ENCODE data around the gene CDH26.

CDH26 gene

DNA sequence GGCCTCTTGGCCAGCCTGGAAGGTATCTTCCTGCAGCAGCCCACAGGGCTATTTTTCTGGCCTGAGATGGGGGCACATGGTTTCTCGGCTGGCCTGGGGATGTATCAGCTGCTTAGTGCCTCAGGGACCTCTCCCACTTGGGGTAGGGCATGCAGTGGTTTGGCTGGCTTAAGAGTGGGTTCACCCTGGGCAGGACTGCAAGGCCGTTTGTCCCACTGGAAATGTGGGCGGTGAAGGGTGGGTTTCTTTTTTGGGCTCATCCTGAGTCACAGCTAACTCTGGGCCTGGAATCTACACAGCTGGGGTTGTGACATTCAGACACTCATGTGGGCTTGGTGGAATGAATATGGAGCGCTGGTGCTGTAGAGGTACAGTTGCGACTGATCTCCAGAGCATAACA is 62.0 kb downstream of the CDH26 start:
- FAIRE-seq (no peak), DNase-seq (ENCODE audit: insufficient read length, low spot score) (no peak)
- TF ChIP-seq POLR2A (IDR thresholded peaks at IDR 0.05; ENCODE audit: low read depth, low read length) (no peak), SPI1 (IDR thresholded peaks at IDR 0.05; ENCODE audit: low read depth, low read length) (no peak), POLR2AphosphoS5 (IDR thresholded peaks at IDR 0.05; ENCODE audit: low read depth, low read length) (no peak), PAX5 (IDR thresholded peaks at IDR 0.05; ENCODE audit: insufficient read depth, low read length, severe bottlenecking) (no peak), TAF1 (IDR thresholded peaks at IDR 0.05; ENCODE audit: low read depth, low read length) (no peak), POU2F2 (IDR thresholded peaks at IDR 0.05; ENCODE audit: low read depth, low read length) (no peak)

DNA sequence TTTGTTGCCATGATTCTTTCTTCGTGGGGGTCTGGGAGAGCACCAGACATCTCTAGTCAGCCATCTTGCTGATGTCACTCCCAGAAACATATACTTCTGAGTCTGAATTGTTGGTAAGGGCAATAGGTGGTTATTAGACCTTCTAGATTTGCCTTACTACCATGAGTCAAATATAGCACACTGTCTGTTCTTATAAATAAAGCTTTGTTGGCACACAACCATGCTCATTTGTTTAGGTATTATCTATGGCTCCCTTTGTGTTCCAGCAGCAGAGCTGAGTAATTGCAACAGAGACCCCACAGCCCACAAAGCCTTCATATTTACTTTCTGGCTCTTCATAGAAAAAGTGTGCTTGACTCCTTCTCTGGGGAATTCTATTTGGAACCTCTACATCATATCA is 62.9 kb downstream of the CDH26 start:
- DNase-seq (ENCODE audit: insufficient read length, low spot score) (no peak), FAIRE-seq (no peak)
- no peak for TF ChIP-seq PAX5 (IDR thresholded peaks at IDR 0.05; ENCODE audit: insufficient read depth, low read length, severe bottlenecking)
- no peak for TF ChIP-seq SPI1 (IDR thresholded peaks at IDR 0.05; ENCODE audit: low read depth, low read length)
- TF ChIP-seq POLR2AphosphoS5 (IDR thresholded peaks at IDR 0.05; ENCODE audit: low read depth, low read length) = no peak
- TF ChIP-seq POU2F2 (IDR thresholded peaks at IDR 0.05; ENCODE audit: low read depth, low read length) = no peak
- TF ChIP-seq POLR2A (IDR thresholded peaks at IDR 0.05; ENCODE audit: low read depth, low read length) = no peak

- no peak for DNase-seq (ENCODE audit: insufficient read length, low spot score)
- FAIRE-seq = no peak
- no peak for TF ChIP-seq TAF1 (IDR thresholded peaks at IDR 0.05; ENCODE audit: low read depth, low read length)
- TF ChIP-seq SPI1 (IDR thresholded peaks at IDR 0.05; ENCODE audit: low read depth, low read length) = no peak
Measured at GRCh38 chr20:60022849-60023248, 64.6 kb downstream of the CDH26 start.

DNA sequence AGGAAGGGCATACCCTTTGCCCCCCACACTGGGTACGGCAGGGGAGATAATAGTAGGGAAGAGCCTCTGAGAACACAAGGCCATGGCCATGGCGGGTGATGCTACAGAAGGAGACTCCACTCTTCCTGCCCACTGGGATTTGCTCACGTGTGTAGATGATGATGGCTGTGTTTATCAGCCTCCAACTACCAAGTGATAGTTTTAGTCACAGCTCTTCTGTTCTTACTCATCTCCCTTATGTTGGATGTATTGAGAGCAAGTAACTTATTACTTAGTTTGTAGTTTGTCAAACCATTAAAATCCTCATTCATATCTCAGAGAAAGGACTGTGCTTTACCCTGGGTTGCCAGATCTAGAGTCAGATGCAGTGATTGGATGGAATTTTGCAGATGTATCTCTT is 66.0 kb downstream of the CDH26 start:
- DNase-seq (ENCODE audit: insufficient read length, low spot score) (no peak), FAIRE-seq (no peak)
- TF ChIP-seq POLR2A (IDR thresholded peaks at IDR 0.05; ENCODE audit: low read depth, low read length) (no peak), SPI1 (IDR thresholded peaks at IDR 0.05; ENCODE audit: low read depth, low read length) (no peak), POLR2AphosphoS5 (IDR thresholded peaks at IDR 0.05; ENCODE audit: low read depth, low read length) (no peak), PAX5 (IDR thresholded peaks at IDR 0.05; ENCODE audit: insufficient read depth, low read length, severe bottlenecking) (no peak), TAF1 (IDR thresholded peaks at IDR 0.05; ENCODE audit: low read depth, low read length) (no peak), POU2F2 (IDR thresholded peaks at IDR 0.05; ENCODE audit: low read depth, low read length) (no peak)

GRCh38 chr20:60024801-60025200 is 66.6 kb downstream of the CDH26 start:
- FAIRE-seq = no peak

DNA sequence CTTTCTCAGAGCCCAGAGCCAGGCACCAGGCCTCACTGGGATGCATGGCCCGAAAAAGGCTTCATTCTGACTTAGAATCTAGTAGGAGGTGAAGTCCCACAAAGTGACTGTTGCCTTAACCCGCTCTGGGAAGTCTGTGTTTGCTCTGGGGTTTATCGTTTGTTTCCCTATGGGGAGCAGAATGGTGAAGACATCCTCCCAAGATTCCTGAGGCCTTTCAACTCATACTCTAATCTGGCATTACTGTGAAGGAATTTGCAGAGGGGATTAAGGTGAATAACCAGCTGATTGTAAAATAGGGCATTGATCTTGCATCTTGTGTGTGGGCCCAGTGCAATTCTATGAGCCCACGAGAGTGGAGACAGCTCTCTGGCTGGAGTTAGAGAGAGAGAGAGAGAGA is 67.8 kb downstream of the CDH26 start:
- no peak for FAIRE-seq
- TF ChIP-seq TAF1 (IDR thresholded peaks at IDR 0.05; ENCODE audit: low read depth, low read length) (no peak), POLR2AphosphoS5 (IDR thresholded peaks at IDR 0.05; ENCODE audit: low read depth, low read length) (no peak), SPI1 (IDR thresholded peaks at IDR 0.05; ENCODE audit: low read depth, low read length) (no peak), PAX5 (IDR thresholded peaks at IDR 0.05; ENCODE audit: insufficient read depth, low read length, severe bottlenecking) (no peak), POLR2A (IDR thresholded peaks at IDR 0.05; ENCODE audit: low read depth, low read length) (no peak), POU2F2 (IDR thresholded peaks at IDR 0.05; ENCODE audit: low read depth, low read length) (no peak)
- DNase-seq (ENCODE audit: insufficient read length, low spot score) = no peak

More at GRCh38 chr20:60024801-60025200, 66.6 kb downstream of the CDH26 start:
- no peak for TF ChIP-seq TAF1 (IDR thresholded peaks at IDR 0.05; ENCODE audit: low read depth, low read length)
- TF ChIP-seq POLR2A (IDR thresholded peaks at IDR 0.05; ENCODE audit: low read depth, low read length) = no peak
- TF ChIP-seq PAX5 (IDR thresholded peaks at IDR 0.05; ENCODE audit: insufficient read depth, low read length, severe bottlenecking) = no peak
- TF ChIP-seq POLR2AphosphoS5 (IDR thresholded peaks at IDR 0.05; ENCODE audit: low read depth, low read length) = no peak
- no peak for TF ChIP-seq POU2F2 (IDR thresholded peaks at IDR 0.05; ENCODE audit: low read depth, low read length)
- no peak for TF ChIP-seq SPI1 (IDR thresholded peaks at IDR 0.05; ENCODE audit: low read depth, low read length)
- DNase-seq (ENCODE audit: insufficient read length, low spot score) = no peak

DNA sequence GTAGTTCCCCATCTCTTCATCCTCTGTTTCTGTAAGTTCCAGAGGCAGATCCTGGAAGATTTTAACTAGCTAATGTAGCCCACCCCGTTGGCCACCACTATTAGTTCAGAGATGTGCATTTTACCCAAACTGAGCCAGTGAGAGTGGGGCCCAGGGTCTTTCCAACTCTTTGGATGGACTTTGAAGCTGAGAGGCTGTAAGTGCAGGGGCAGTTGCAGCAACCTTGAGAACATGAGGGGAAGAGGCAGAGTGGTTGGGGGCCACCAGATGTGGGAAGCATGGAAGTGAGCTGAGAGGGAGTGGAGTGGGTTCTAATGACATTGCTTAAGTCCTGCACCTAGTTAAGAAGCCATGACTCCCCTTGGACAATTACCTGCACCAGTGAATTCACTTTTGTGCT is 72.2 kb downstream of the CDH26 start:
- FAIRE-seq (no peak), DNase-seq (ENCODE audit: insufficient read length, low spot score) (no peak)
- TF ChIP-seq POLR2A (IDR thresholded peaks at IDR 0.05; ENCODE audit: low read depth, low read length) (no peak), SPI1 (IDR thresholded peaks at IDR 0.05; ENCODE audit: low read depth, low read length) (no peak), POLR2AphosphoS5 (IDR thresholded peaks at IDR 0.05; ENCODE audit: low read depth, low read length) (no peak), TAF1 (IDR thresholded peaks at IDR 0.05; ENCODE audit: low read depth, low read length) (no peak), POU2F2 (IDR thresholded peaks at IDR 0.05; ENCODE audit: low read depth, low read length) (no peak), PAX5 (IDR thresholded peaks at IDR 0.05; ENCODE audit: insufficient read depth, low read length, severe bottlenecking) (no peak)

- no peak for DNase-seq (ENCODE audit: insufficient read length, low spot score)
- FAIRE-seq = no peak
- TF ChIP-seq POLR2AphosphoS5 (IDR thresholded peaks at IDR 0.05; ENCODE audit: low read depth, low read length) = no peak
- no peak for TF ChIP-seq PAX5 (IDR thresholded peaks at IDR 0.05; ENCODE audit: insufficient read depth, low read length, severe bottlenecking)
- TF ChIP-seq SPI1 (IDR thresholded peaks at IDR 0.05; ENCODE audit: low read depth, low read length) = no peak
- TF ChIP-seq POU2F2 (IDR thresholded peaks at IDR 0.05; ENCODE audit: low read depth, low read length) = no peak
- TF ChIP-seq TAF1 (IDR thresholded peaks at IDR 0.05; ENCODE audit: low read depth, low read length) = no peak
- TF ChIP-seq POLR2A (IDR thresholded peaks at IDR 0.05; ENCODE audit: low read depth, low read length) = no peak
Measured at GRCh38 chr20:60031107-60031506, 72.9 kb downstream of the CDH26 start.

DNA sequence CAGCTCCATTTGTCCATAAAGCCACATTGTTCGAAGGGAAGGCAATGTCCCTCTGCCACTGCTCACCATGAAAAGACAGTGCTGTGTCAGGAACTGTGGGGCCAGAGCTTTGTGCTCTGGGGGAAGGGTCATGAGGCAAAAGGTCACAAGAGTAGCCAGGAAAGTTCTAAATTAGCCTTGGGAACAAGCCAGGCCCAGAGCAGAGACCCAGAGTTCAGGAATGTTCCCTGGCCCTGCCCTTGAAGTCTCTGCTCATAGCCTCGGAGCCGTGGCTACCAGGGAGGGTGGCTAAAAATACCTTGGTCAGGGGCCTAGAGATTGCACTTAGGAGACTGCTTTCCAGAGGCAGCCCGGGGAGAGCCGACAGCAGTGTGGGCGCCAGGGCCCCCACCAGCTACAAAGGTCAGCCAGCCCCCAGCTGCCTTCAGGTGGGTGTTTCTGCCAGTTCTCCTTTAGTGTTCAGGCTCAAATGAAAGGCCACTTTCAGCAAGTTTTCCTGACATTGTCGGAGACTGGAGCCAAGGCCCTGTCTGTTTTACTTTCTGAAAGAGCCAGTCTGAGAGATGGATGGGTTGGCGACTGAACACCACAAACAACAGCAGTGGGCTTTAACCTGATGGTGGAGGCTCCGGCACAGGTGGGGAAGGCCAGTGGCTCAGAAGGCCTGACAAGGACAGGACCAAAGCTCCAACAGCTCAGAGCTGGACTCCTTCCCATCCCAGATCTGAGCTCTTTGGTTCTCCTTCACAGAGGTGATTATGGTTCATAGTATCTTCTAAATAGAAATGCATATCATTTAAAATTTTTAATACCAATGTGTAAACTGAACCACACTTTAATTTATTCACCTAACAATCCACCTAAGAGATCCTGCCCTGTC is 76.2 kb downstream of the CDH26 start:
- FAIRE-seq = no peak
- no peak for TF ChIP-seq PAX5 (IDR thresholded peaks at IDR 0.05; ENCODE audit: insufficient read depth, low read length, severe bottlenecking)
- TF ChIP-seq SPI1 (IDR thresholded peaks at IDR 0.05; ENCODE audit: low read depth, low read length) = no peak
- no peak for TF ChIP-seq POLR2AphosphoS5 (IDR thresholded peaks at IDR 0.05; ENCODE audit: low read depth, low read length)
- no peak for TF ChIP-seq POU2F2 (IDR thresholded peaks at IDR 0.05; ENCODE audit: low read depth, low read length)
- TF ChIP-seq POLR2A (IDR thresholded peaks at IDR 0.05; ENCODE audit: low read depth, low read length) = no peak
- no peak for TF ChIP-seq TAF1 (IDR thresholded peaks at IDR 0.05; ENCODE audit: low read depth, low read length)
- DNase-seq (ENCODE audit: insufficient read length, low spot score) = no peak

All from GM12891 (cell line).